H9 (cell line): ENCODE data around the gene CARD8. TPM values are rescaled to one million over a fixed set of nuclear protein-coding genes. Genes with fewer than 3 reads are reported as not detected.
A peak's percentile ranks its signal among the peaks of the same experiment; 100 is the strongest.

Experiments used
- DNase-seq: peaks from one replicate; pipeline ENCODE4 v3.0.0-alpha.2; 2017
- H2AFZ ChIP-seq: one replicate; pipeline ENCODE4 v1.6.1; 2013; ENCODE audit warnings: mild to moderate bottlenecking, low read length, control low read depth, moderate library complexity
- H2AK5ac ChIP-seq: 2 replicates; pipeline ENCODE4 v1.6.1; 2013; ENCODE audit warnings: low read length, control low read depth, mixed read lengths; ENCODE audit not compliant: insufficient read length
- H2BK120ac ChIP-seq: one replicate; pipeline ENCODE4 v1.6.1; 2013; ENCODE audit warnings: low read depth, mild to moderate bottlenecking, low read length, control low read depth, inconsistent platforms; ENCODE audit not compliant: poor library complexity, severe bottlenecking
- H2BK12ac ChIP-seq: 2 replicates; pipeline ENCODE4 v1.6.1; 2013; ENCODE audit warnings: low read length, control low read depth, mixed read lengths, low read depth; ENCODE audit not compliant: insufficient read length
- H2BK15ac ChIP-seq: 2 replicates; pipeline ENCODE4 v1.6.1; 2013; ENCODE audit warnings: low read depth, low read length, control low read depth
- H2BK20ac ChIP-seq: one replicate; pipeline ENCODE4 v1.6.1; 2013; ENCODE audit warnings: low read depth, mild to moderate bottlenecking, low read length, control low read depth, inconsistent platforms; ENCODE audit not compliant: poor library complexity, severe bottlenecking
- H2BK5ac ChIP-seq: 2 replicates; pipeline ENCODE4 v1.6.1; 2013; ENCODE audit warnings: low read length, control low read depth, mixed read lengths; ENCODE audit not compliant: insufficient read length
- H3K14ac ChIP-seq: 2 replicates; pipeline ENCODE4 v1.6.1; 2013; ENCODE audit warnings: low read length, control low read depth; ENCODE audit not compliant: insufficient read depth
- H3K18ac ChIP-seq: 2 replicates; pipeline ENCODE4 v1.6.1; 2013; ENCODE audit warnings: low read depth, mild to moderate bottlenecking, mixed read lengths, low read length, control low read depth; ENCODE audit not compliant: insufficient read length
- H3K23ac ChIP-seq: 2 replicates; pipeline ENCODE4 v1.6.1; 2013; ENCODE audit warnings: low read length, control low read depth, mixed read lengths, low read depth; ENCODE audit not compliant: insufficient read length
- H3K23me2 ChIP-seq: 2 replicates; pipeline ENCODE4 v1.6.1; 2013; ENCODE audit warnings: low read depth, mild to moderate bottlenecking, mixed read lengths, low read length, control low read depth; ENCODE audit not compliant: insufficient read length, poor library complexity, severe bottlenecking
- H3K27ac ChIP-seq: 2 replicates; pipeline ENCODE4 v1.5.1; 2013; ENCODE audit warnings: low read length, control low read depth, mixed read lengths, low read depth; ENCODE audit not compliant: insufficient read length
- H3K27me3 ChIP-seq: 2 replicates; pipeline ENCODE4 v1.6.1; 2013; ENCODE audit warnings: low read length, control low read depth, inconsistent platforms; ENCODE audit not compliant: insufficient read depth
- H3K4ac ChIP-seq: 2 replicates; pipeline ENCODE4 v1.6.1; 2013; ENCODE audit warnings: low read depth, mild to moderate bottlenecking, control low read depth, inconsistent platforms, low read length, moderate library complexity
- H3K4me1 ChIP-seq: 2 replicates; pipeline ENCODE4 v1.6.1; 2013; ENCODE audit warnings: low read length, control low read depth, inconsistent platforms; ENCODE audit not compliant: insufficient read depth
- H3K4me2 ChIP-seq: 2 replicates; pipeline ENCODE4 v1.6.1; 2013; ENCODE audit warnings: low read length, control low read depth, mixed read lengths; ENCODE audit not compliant: insufficient read length, insufficient read depth
- H3K56ac ChIP-seq: 2 replicates; pipeline ENCODE4 v1.6.1; 2013; ENCODE audit warnings: low read depth, mild to moderate bottlenecking, mixed read lengths, low read length, control low read depth; ENCODE audit not compliant: insufficient read length
- H3K79me1 ChIP-seq: 2 replicates; pipeline ENCODE4 v1.6.1; 2013; ENCODE audit warnings: low read depth, mild to moderate bottlenecking, moderate library complexity, low read length, control low read depth, inconsistent platforms; ENCODE audit not compliant: insufficient read depth, poor library complexity, severe bottlenecking
- H3K79me2 ChIP-seq: 2 replicates; pipeline ENCODE4 v1.6.1; 2013; ENCODE audit warnings: low read length, control low read depth, inconsistent platforms; ENCODE audit not compliant: insufficient read depth
- H3K9ac ChIP-seq: 2 replicates; pipeline ENCODE4 v1.6.1; 2013; ENCODE audit warnings: low read length, control low read depth, mixed read lengths; ENCODE audit not compliant: insufficient read length; ENCODE audit errors: extremely low read depth
- H3K9me3 ChIP-seq: one replicate; pipeline ENCODE4 v1.6.1; 2013; ENCODE audit warnings: low read depth, low read length, inconsistent platforms; ENCODE audit not compliant: control insufficient read depth
- H3T11ph ChIP-seq: one replicate; pipeline ENCODE4 v1.6.1; 2013; ENCODE audit warnings: mild to moderate bottlenecking, low read length, control low read depth, inconsistent platforms
- H4K20me1 ChIP-seq: one replicate; pipeline ENCODE4 v1.6.1; 2013; ENCODE audit not compliant: control insufficient read depth, insufficient read length, insufficient read depth
- H4K5ac ChIP-seq: 2 replicates; pipeline ENCODE4 v1.6.1; 2013; ENCODE audit warnings: low read depth, mild to moderate bottlenecking, mixed read lengths, low read length, control low read depth; ENCODE audit not compliant: insufficient read length
- H4K8ac ChIP-seq: replicated peaks from 2 replicates; pipeline ENCODE4 v1.6.1; 2013; ENCODE audit warnings: low read length, control low read depth, mixed read lengths, low read depth; ENCODE audit not compliant: insufficient read length
- H4K91ac ChIP-seq: 2 replicates; pipeline ENCODE4 v1.6.1; 2013; ENCODE audit warnings: low read depth, mild to moderate bottlenecking, moderate library complexity, mixed read lengths, low read length, control low read depth; ENCODE audit not compliant: insufficient read length
- H3K27ac Mint-ChIP-seq, 3 experiments: 2 replicates in 2 of 3; 3 replicates in 1 of 3; pipeline ENCODE4 v1.8.0; 2020 to 2021; ENCODE audit warnings: mixed read lengths in 3 of 3, mild to moderate bottlenecking in 1 of 3, moderate library complexity in 1 of 3
- H3K27me3 Mint-ChIP-seq: 2 replicates; pipeline ENCODE4 v1.8.0; 2021; ENCODE audit warnings: low read depth, mild to moderate bottlenecking, moderate library complexity, mixed read lengths
- H3K36me3 Mint-ChIP-seq, 3 experiments: 2 replicates in 2 of 3; 3 replicates in 1 of 3; pipeline ENCODE4 v1.8.0; 2020 to 2021; ENCODE audit warnings: low read depth in 3 of 3, mixed read lengths in 3 of 3; ENCODE audit not compliant: insufficient read depth in 1 of 3
- H3K4me1 Mint-ChIP-seq, 2 experiments: 2 replicates each; pipeline ENCODE4 v1.8.0; 2020; ENCODE audit warnings: mixed read lengths in 2 of 2
- H3K4me3 Mint-ChIP-seq, 2 experiments: 2 replicates in 1 of 2; 3 replicates in 1 of 2; pipeline ENCODE4 v1.8.0; 2020 to 2021; ENCODE audit warnings: mild to moderate bottlenecking in 2 of 2, mixed read lengths in 2 of 2, moderate library complexity in 1 of 2
- H3K9me3 Mint-ChIP-seq, 2 experiments: 2 replicates in 1 of 2; 3 replicates in 1 of 2; pipeline ENCODE4 v1.8.0; 2020; ENCODE audit warnings: mild to moderate bottlenecking in 2 of 2, mixed read lengths in 2 of 2, moderate library complexity in 1 of 2
- CTCF ChIP-seq: fragments of 200-600 bp; sonication (generic); conservative IDR thresholded peaks from 3 replicates; pipeline ENCODE4 v1.8.0; 2021; ENCODE audit warnings: antibody characterized with exemption, mild to moderate bottlenecking
- WGBS: extraction: QIAGEN DNeasy Blood & Tissue Kit; methylation state at CpG from one replicate; pipeline ENCODE4 v1.1.7; 2013; ENCODE audit warnings: missing lambda C conversion rate, low lambda C conversion rate, mixed read lengths; ENCODE audit not compliant: insufficient read length; ENCODE audit errors: extremely low coverage; 5-methylcytosine and 5-hydroxymethylcytosine counted together
- total RNA-seq: library from RNA; stranded (reverse); gene quantifications from 2 replicates; pipeline ENCODE4 v1.2.1, GENCODE V29; 2021

Gene CARD8
- total RNA-seq, 1 experiment from 2014 or later = 21.0 TPM

GRCh38 chr19:48196321-48196763 lies 59.4 kb downstream of the CARD8 start:
- Histone ChIP-seq H2BK12ac (no peak overlapping the region), H3K4me1 (0 out of 2 replicates have a peak, but pooled peaks cover 2% of the 10 kb centered on the region), H3K27me3 (no peaks in the 10 kb centered on the region), H4K20me1 (no peaks in the 10 kb centered on the region), H3T11ph (no peak overlapping the region), H4K5ac (no peak overlapping the region), H3K9me3 (no peaks in the 10 kb centered on the region), H3K79me2 (no peaks in the 10 kb centered on the region), H3K23me2 (no peaks in the 10 kb centered on the region), H3K4ac (no peak overlapping the region), H3K9ac (no peak overlapping the region), H3K14ac (no peak overlapping the region), H2BK15ac (no peak overlapping the region), H2BK5ac (no peak overlapping the region), H2AK5ac (no peak overlapping the region), H3K18ac (no peak overlapping the region), H2BK20ac (no peak overlapping the region), H3K56ac (no peak overlapping the region), H4K8ac (no peak overlapping the region), H3K23ac (no peak overlapping the region), H2AFZ (no peak overlapping the region), H3K4me2 (no peak overlapping the region), H4K91ac (no peak overlapping the region), H3K79me1 (no peaks in the 10 kb centered on the region), H3K27ac (no peak overlapping the region), H2BK120ac (no peak overlapping the region)
- Mint-ChIP-seq H3K4me1 (peaks cover 18 to 24% of the 10 kb centered on the region in 2 experiments), H3K27ac (peak overlapping the region in 1 of 3 experiments; percentile 93; a peak in 3 of 7 replicates), H3K9me3 (no peaks in the 10 kb centered on the region), H3K27me3 (no peaks in the 10 kb centered on the region; the same call in 1 of the 2 replicates), H3K36me3 (peaks cover 3 to 12% (median 3%) of the 10 kb centered on the region in 3 experiments; a peak in 5 of 7 replicates), H3K4me3 (no peak overlapping the region)
- no peak for TF ChIP-seq CTCF
- no peak for DNase-seq
- WGBS = no CpG with 5 or more reads among the region's 23 CpGs
